Stomach (tissue), 4 donors: ENCODE measurements around the gene C17orf50.

Source experiments
- POLR2A ChIP-seq, 4 donors: fragments of 450-650 bp; IDR thresholded peaks; one replicate each; pipeline ENCODE4 v1.6.1; 2016; ENCODE audit warnings: antibody characterized with exemption in 4 of 4, control low read depth in 2 of 4, mild to moderate bottlenecking in 1 of 4, moderate library complexity in 1 of 4
- POLR2AphosphoS5 ChIP-seq, 3 donors: sonication (generic); formaldehyde crosslinking; IDR thresholded peaks; one replicate each; pipeline ENCODE4 v1.6.1; 2016; ENCODE audit warnings: antibody characterized with exemption in 3 of 3

DNA sequence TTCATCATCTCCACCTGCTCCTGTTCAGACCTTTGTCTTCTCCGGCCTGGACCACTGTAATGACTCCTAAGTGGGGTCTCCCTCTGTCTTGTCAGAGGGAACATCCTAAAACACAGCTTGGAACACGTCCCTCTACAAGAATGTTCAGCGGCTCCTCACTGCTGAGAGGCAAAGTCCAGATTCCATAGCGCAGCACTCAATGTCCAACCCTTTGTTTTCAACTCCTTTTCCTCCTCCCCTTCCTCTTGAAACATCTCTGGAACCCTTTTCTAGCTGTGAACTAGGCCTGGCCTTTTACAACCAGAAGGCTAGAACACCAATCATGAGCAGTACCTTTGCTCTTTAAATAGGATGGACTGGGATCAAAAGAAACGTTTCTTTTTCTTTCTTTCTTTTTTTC lies 914 bp downstream of the C17orf50 start:
- TF ChIP-seq POLR2A (IDR thresholded peaks at IDR 0.05): no peak
- no peak for TF ChIP-seq POLR2AphosphoS5 (IDR thresholded peaks at IDR 0.05)
